GM21576 (cell line): ENCODE measurements around the gene ZNF883.

Experiments used
- ATAC-seq: cut with Tn5 transposase; IDR thresholded peaks from one replicate; pipeline ENCODE4 v1.9.1; 2021; ENCODE audit warnings: mild to moderate bottlenecking, moderate library complexity; ENCODE audit not compliant: unreplicated experiment

ZNF883 gene

GRCh38 chr9:112921549-112921948 is 90.4 kb downstream of the ZNF883 start:
- ATAC-seq: no peak

- ATAC-seq: no peak
Observed at GRCh38 chr9:112917987-112918362, 94.0 kb downstream of the ZNF883 start.

GRCh38 chr9:112917047-112917986 is 94.7 kb downstream of the ZNF883 start:
- ATAC-seq: no peak

GRCh38 chr9:112914524-112914923 is 97.5 kb downstream of the ZNF883 start:
- ATAC-seq: no peak

DNA sequence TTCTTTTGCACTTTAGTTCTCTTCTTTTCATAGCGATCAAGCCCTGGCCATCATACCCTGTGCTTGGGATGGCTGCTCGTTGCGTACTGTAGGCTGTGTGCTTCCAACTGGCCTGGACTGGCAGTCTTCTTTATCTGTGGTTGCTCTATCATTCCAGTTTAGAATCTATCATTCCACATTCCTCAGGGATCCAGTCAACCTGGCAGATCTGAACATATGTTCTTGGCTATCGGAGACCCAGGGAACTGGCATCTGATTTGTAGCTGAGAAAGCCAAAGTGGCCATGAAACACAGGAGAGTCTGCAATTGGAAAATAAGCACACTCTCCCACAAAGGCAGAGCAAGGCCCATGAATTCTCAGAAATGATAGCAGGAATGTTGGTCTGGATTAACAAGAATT is 98.7 kb downstream of the ZNF883 start:
- ATAC-seq: no peak

GRCh38 chr9:112912636-112913035 is 99.4 kb downstream of the ZNF883 start:
- no peak for ATAC-seq

GRCh38 chr9:112911736-112912135 is 100.3 kb downstream of the ZNF883 start:
- no peak for ATAC-seq
